Neural cell (in vitro differentiated cells): ENCODE measurements around the gene SH3PXD2B. TPM values are rescaled to one million over a fixed set of nuclear protein-coding genes. Genes with fewer than 3 reads are reported as not detected.

Source experiments
- H2AFZ ChIP-seq: fragments of 200-600, 300-800 bp; sonication (generic), shearing (Covaris generic); 2 replicates; pipeline ENCODE4 v1.6.0; 2014; ENCODE audit warnings: low read depth, mild to moderate bottlenecking, antibody characterized with exemption, low read length, moderate library complexity
- H3F3A ChIP-seq: fragments of 200-600 bp; shearing (Covaris generic); 2 replicates; pipeline ENCODE4 v1.6.1; 2016; ENCODE audit warnings: mild to moderate bottlenecking, moderate library complexity, mixed read lengths, antibody characterized with exemption, low read length; ENCODE audit not compliant: insufficient read depth, poor library complexity, severe bottlenecking
- H3K27ac ChIP-seq: fragments of 200-600, 300-800 bp; sonication (generic), shearing (Covaris generic); 2 replicates; pipeline ENCODE4 v1.5.1; 2014; ENCODE audit warnings: mild to moderate bottlenecking, low read length, moderate library complexity
- H3K27me3 ChIP-seq: fragments of 300-800, 200-600 bp; sonication (generic), shearing (Covaris generic); 2 replicates; pipeline ENCODE4 v1.6.0; 2014; ENCODE audit warnings: mild to moderate bottlenecking, low read depth, low read length, moderate library complexity; ENCODE audit not compliant: insufficient read depth
- H3K36me3 ChIP-seq: fragments of 300-800, 200-600 bp; sonication (generic), shearing (Covaris generic); 2 replicates; pipeline ENCODE4 v1.5.1; 2014; ENCODE audit warnings: mild to moderate bottlenecking, antibody characterized with exemption, low read length, moderate library complexity; ENCODE audit not compliant: insufficient read depth
- H3K4me2 ChIP-seq: fragments of 300-800, 200-600 bp; sonication (generic), shearing (Covaris generic); 2 replicates; pipeline ENCODE4 v1.6.0; 2014; ENCODE audit warnings: mild to moderate bottlenecking, low read length
- H3K4me3 ChIP-seq: fragments of 300-800, 200-600 bp; sonication (generic), shearing (Covaris generic); 2 replicates; pipeline ENCODE4 v1.5.1; 2014; ENCODE audit warnings: mild to moderate bottlenecking, low read length, moderate library complexity
- H3K79me2 ChIP-seq: fragments of 200-600 bp; shearing (Covaris generic); replicated peaks from 2 replicates; pipeline ENCODE4 v1.6.0; 2014; ENCODE audit warnings: mild to moderate bottlenecking, low read length, moderate library complexity; ENCODE audit not compliant: insufficient read depth
- H3K9ac ChIP-seq: fragments of 300-800, 200-600 bp; sonication (generic), shearing (Covaris generic); 2 replicates; pipeline ENCODE4 v1.6.1; 2016; ENCODE audit warnings: mild to moderate bottlenecking, low read length, mixed read lengths
- H3K9me2 ChIP-seq: fragments of 200-600 bp; shearing (Covaris generic); 2 replicates; pipeline ENCODE4 v1.6.1; 2016; ENCODE audit warnings: mild to moderate bottlenecking, low read length, mixed read lengths; ENCODE audit not compliant: insufficient read depth
- H3K9me3 ChIP-seq: fragments of 200-600, 300-800 bp; sonication (generic), shearing (Covaris generic); 2 replicates; pipeline ENCODE4 v1.6.1; 2016; ENCODE audit warnings: mild to moderate bottlenecking, mixed run types, low read length, moderate library complexity, mixed read lengths
- H4K20me1 ChIP-seq: fragments of 200-600 bp; shearing (Covaris generic); 2 replicates; pipeline ENCODE4 v1.6.1; 2016; ENCODE audit warnings: mild to moderate bottlenecking, mixed run types; ENCODE audit not compliant: insufficient read depth
- CTCF ChIP-seq: fragments of 450-650 bp; IDR thresholded peaks from 2 replicates; pipeline ENCODE4 v1.5.1; 2014; ENCODE audit warnings: antibody characterized with exemption, mild to moderate bottlenecking, moderate library complexity; ENCODE audit not compliant: poor library complexity, severe bottlenecking
- EP300 ChIP-seq: fragments of 450-650 bp; conservative IDR thresholded peaks from 2 replicates; pipeline ENCODE4 v1.6.1; 2014; ENCODE audit warnings: antibody characterized with exemption, mild to moderate bottlenecking, moderate library complexity; ENCODE audit not compliant: poor library complexity, severe bottlenecking
- EZH2 ChIP-seq: fragments of 200-600, 300-800 bp; shearing (Covaris generic), sonication (generic); IDR thresholded peaks from 2 replicates; pipeline ENCODE4 v1.6.1; 2014; ENCODE audit warnings: antibody characterized with exemption, low read length, borderline replicate concordance, mild to moderate bottlenecking; ENCODE audit not compliant: insufficient read depth, poor library complexity, severe bottlenecking
- MXI1 ChIP-seq: fragments of 450-650 bp; conservative IDR thresholded peaks from 2 replicates; pipeline ENCODE4 v1.6.1; 2014; ENCODE audit warnings: antibody characterized with exemption, mild to moderate bottlenecking; ENCODE audit not compliant: poor library complexity, severe bottlenecking
- POLR2AphosphoS5 ChIP-seq: IDR thresholded peaks from 2 replicates; pipeline ENCODE4 v1.6.1; 2012
- RAD21 ChIP-seq: fragments of 450-650 bp; conservative IDR thresholded peaks from 2 replicates; pipeline ENCODE4 v1.6.1; 2014; ENCODE audit warnings: antibody characterized with exemption, mild to moderate bottlenecking, moderate library complexity
- SMC3 ChIP-seq: fragments of 450-650 bp; conservative IDR thresholded peaks from 2 replicates; pipeline ENCODE4 v1.6.1; 2014; ENCODE audit warnings: antibody characterized with exemption, mild to moderate bottlenecking, moderate library complexity; ENCODE audit not compliant: poor library complexity
- TAF1 ChIP-seq: IDR thresholded peaks from 2 replicates; pipeline ENCODE4 v1.6.1; 2012; ENCODE audit warnings: low read depth
- polyA plus RNA-seq: library from polyadenylated mRNA; depleted of rRNA; stranded (reverse); fragments of >200 nt; gene quantifications from 2 replicates; pipeline ENCODE4 v1.2.3, GENCODE V29; 2014
- TF ChIP-seq, protein P1 (sequence below): IDR thresholded peaks from 2 replicates; pipeline ENCODE4 v1.6.1; 2012; ENCODE audit warnings: borderline replicate concordance

SH3PXD2B gene
- polyA plus RNA-seq, 1 donor from 2014 or later = 11.7 TPM

DNA sequence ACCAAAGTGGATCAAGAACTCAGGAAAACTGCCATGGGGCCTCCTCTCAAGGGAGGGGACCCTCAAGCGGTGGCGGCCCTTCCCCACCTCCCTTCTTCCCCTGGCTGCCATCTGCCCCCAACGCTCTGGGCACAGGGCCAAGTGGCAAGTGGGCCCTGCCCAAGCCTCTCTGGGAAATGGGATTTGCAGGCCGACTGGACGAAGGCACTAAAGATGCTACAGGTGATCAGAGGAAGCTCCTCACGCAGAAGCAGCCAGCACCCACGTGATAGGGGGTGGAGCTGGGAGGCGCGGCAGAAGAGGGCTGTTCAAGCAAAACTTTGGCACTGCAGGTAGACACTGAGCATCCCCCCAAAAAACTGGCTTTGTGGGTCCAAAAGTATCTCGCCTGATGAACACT is 118.1 kb downstream of the SH3PXD2B start:
- Histone ChIP-seq H3K36me3 (no peaks in the 10 kb centered on the region), H3K9ac (no peak overlapping the region), H3K9me3 (no peaks in the 10 kb centered on the region), H3K9me2 (no peaks in the 10 kb centered on the region), H3K4me2 (no peak overlapping the region), H2AFZ (no peak overlapping the region), H3F3A (no peaks in the 10 kb centered on the region), H3K4me3 (no peak overlapping the region), H3K27me3 (no peaks in the 10 kb centered on the region), H3K27ac (no peak overlapping the region), H3K79me2 (no peaks in the 10 kb centered on the region), H4K20me1 (no peaks in the 10 kb centered on the region)
- TF ChIP-seq, protein P1, sequence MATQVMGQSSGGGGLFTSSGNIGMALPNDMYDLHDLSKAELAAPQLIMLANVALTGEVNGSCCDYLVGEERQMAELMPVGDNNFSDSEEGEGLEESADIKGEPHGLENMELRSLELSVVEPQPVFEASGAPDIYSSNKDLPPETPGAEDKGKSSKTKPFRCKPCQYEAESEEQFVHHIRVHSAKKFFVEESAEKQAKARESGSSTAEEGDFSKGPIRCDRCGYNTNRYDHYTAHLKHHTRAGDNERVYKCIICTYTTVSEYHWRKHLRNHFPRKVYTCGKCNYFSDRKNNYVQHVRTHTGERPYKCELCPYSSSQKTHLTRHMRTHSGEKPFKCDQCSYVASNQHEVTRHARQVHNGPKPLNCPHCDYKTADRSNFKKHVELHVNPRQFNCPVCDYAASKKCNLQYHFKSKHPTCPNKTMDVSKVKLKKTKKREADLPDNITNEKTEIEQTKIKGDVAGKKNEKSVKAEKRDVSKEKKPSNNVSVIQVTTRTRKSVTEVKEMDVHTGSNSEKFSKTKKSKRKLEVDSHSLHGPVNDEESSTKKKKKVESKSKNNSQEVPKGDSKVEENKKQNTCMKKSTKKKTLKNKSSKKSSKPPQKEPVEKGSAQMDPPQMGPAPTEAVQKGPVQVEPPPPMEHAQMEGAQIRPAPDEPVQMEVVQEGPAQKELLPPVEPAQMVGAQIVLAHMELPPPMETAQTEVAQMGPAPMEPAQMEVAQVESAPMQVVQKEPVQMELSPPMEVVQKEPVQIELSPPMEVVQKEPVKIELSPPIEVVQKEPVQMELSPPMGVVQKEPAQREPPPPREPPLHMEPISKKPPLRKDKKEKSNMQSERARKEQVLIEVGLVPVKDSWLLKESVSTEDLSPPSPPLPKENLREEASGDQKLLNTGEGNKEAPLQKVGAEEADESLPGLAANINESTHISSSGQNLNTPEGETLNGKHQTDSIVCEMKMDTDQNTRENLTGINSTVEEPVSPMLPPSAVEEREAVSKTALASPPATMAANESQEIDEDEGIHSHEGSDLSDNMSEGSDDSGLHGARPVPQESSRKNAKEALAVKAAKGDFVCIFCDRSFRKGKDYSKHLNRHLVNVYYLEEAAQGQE = no peak
- no peak for TF ChIP-seq EZH2
- no peak for TF ChIP-seq CTCF
- TF ChIP-seq TAF1 = no peak
- TF ChIP-seq RAD21 = no peak
- TF ChIP-seq EP300 = no peak
- TF ChIP-seq SMC3 = no peak
- no peak for TF ChIP-seq MXI1
- no peak for TF ChIP-seq POLR2AphosphoS5

- TF ChIP-seq CTCF (no peak), POLR2AphosphoS5 (no peak), MXI1 (no peak), TAF1 (no peak), EZH2 (no peak), SMC3 (no peak), RAD21 (no peak)
- TF ChIP-seq, protein P1 = no peak
- Histone ChIP-seq H3K9me2 (no peaks in the 10 kb centered on the region), H3K4me2 (no peak overlapping the region), H3K9ac (no peak overlapping the region), H2AFZ (no peak overlapping the region), H3K27ac (no peak overlapping the region), H3K4me3 (no peak overlapping the region), H3K36me3 (no peaks in the 10 kb centered on the region), H3K79me2 (no peaks in the 10 kb centered on the region), H4K20me1 (no peaks in the 10 kb centered on the region), H3K9me3 (no peaks in the 10 kb centered on the region), H3K27me3 (no peaks in the 10 kb centered on the region), H3F3A (no peaks in the 10 kb centered on the region)
Observed at GRCh38 chr5:172335721-172336120, 118.6 kb downstream of the SH3PXD2B start.
